Measurements from ENCODE around the gene DGKB. TPM values are rescaled to one million over a fixed set of nuclear protein-coding genes. Genes with fewer than 3 reads are reported as not detected.

The DGKB gene
- polyA plus RNA-seq, 1 of the 3 experiments (the other 2 are of a cell fraction): 2.1 TPM

GRCh38 chr7:14821757-14822480 is 80.6 kb downstream of the DGKB start (continued):
- TF ChIP-seq NRF1 (IDR thresholded peaks at IDR 0.05; ENCODE audit: low read depth, low read length): no peak
- TF ChIP-seq CHD2 (IDR thresholded peaks at IDR 0.05; ENCODE audit: low read length, partially characterized antibody): no peak
- no peak for TF ChIP-seq SIN3A (IDR thresholded peaks at IDR 0.05; ENCODE audit: borderline replicate concordance, low read depth, low read length)
- TF ChIP-seq, protein P1, sequence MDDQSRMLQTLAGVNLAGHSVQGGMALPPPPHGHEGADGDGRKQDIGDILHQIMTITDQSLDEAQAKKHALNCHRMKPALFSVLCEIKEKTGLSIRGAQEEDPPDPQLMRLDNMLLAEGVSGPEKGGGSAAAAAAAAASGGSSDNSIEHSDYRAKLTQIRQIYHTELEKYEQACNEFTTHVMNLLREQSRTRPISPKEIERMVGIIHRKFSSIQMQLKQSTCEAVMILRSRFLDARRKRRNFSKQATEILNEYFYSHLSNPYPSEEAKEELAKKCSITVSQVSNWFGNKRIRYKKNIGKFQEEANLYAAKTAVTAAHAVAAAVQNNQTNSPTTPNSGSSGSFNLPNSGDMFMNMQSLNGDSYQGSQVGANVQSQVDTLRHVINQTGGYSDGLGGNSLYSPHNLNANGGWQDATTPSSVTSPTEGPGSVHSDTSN (IDR thresholded peaks at IDR 0.05): peak; percentile 66
- TF ChIP-seq EZH2phosphoT487 (IDR thresholded peaks at IDR 0.05; ENCODE audit: borderline replicate concordance, low read depth): no peak
- no peak for TF ChIP-seq TAF1 (IDR thresholded peaks at IDR 0.05; ENCODE audit: borderline replicate concordance, low read depth, low read length)
- TF ChIP-seq USF1 (IDR thresholded peaks at IDR 0.05; ENCODE audit: borderline replicate concordance, low read depth): no peak
- peak; percentile 87 for TF ChIP-seq FOSL2 (IDR thresholded peaks at IDR 0.05; ENCODE audit: borderline replicate concordance, low read depth)
- no peak for TF ChIP-seq ELF1 (IDR thresholded peaks at IDR 0.05)

DNA sequence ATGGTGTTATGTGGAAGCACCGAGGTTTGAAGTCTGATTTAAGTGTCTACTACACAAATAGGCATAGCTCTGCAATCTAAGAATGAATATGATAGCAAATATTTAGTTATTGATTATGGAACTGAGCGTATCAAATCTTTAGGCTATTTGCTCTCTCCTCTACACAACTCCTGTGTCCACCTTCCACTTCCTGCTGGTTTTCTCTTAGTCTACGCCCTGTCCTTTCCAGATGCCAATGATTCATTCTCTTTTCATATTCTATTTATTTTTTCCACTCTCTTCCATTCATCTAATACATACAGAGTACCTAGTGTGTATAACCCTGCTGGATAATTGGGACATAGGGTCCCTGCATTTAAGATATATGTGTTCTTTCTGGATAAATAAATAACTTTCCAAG is 83.7 kb downstream of the DGKB start:
- no peak for DNase-seq
- H3K9me2 ChIP-seq: 0 out of 2 replicates have a peak, but pooled peaks cover 3% of the 10 kb centered on the region
- CTCF ChIA-PET: no interaction called here
- POLR2A ChIA-PET: no interaction called here
- H2AFZ ChIP-seq (ENCODE audit: low read depth): no peak overlapping the region
- no peak overlapping the region for H3K27ac ChIP-seq (ENCODE audit: low read depth in 2 of 2, low read length in 1 of 2)
- no peaks in the 10 kb centered on the region for H3K79me2 ChIP-seq (ENCODE audit: insufficient read depth)
- no peaks in the 10 kb centered on the region for H3K9me3 ChIP-seq
- peaks cover 17% of the 10 kb centered on the region for H3F3A ChIP-seq (replicated peaks; ENCODE audit: insufficient read depth)
- H3K36me3 ChIP-seq (replicated peaks in 1 of 2; ENCODE audit: control insufficient read depth in 1 of 2, insufficient read depth in 2 of 2, low read length in 1 of 2): no peaks in the 10 kb centered on the region
- no peak overlapping the region for H3K4me3 ChIP-seq (ENCODE audit: low read depth in 2 of 2, low read length in 1 of 2)
- no peak overlapping the region for H3K4me2 ChIP-seq
- TF ChIP-seq, protein P1 (IDR thresholded peaks at IDR 0.05): no peak
- TF ChIP-seq FOXM1 (IDR thresholded peaks at IDR 0.05; ENCODE audit: low read depth) (no peak), GABPA (IDR thresholded peaks at IDR 0.05; ENCODE audit: low read depth) (no peak), MEF2A (IDR thresholded peaks at IDR 0.05; ENCODE audit: borderline replicate concordance, low read depth) (no peak), ELF1 (IDR thresholded peaks at IDR 0.05) (no peak), TEAD4 (IDR thresholded peaks at IDR 0.05; ENCODE audit: borderline replicate concordance, insufficient read depth) (no peak), MAX (IDR thresholded peaks at IDR 0.05; ENCODE audit: low read depth) (no peak)
- TF ChIP-seq, protein P2, sequence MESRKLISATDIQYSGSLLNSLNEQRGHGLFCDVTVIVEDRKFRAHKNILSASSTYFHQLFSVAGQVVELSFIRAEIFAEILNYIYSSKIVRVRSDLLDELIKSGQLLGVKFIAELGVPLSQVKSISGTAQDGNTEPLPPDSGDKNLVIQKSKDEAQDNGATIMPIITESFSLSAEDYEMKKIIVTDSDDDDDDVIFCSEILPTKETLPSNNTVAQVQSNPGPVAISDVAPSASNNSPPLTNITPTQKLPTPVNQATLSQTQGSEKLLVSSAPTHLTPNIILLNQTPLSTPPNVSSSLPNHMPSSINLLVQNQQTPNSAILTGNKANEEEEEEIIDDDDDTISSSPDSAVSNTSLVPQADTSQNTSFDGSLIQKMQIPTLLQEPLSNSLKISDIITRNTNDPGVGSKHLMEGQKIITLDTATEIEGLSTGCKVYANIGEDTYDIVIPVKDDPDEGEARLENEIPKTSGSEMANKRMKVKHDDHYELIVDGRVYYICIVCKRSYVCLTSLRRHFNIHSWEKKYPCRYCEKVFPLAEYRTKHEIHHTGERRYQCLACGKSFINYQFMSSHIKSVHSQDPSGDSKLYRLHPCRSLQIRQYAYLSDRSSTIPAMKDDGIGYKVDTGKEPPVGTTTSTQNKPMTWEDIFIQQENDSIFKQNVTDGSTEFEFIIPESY (IDR thresholded peaks at IDR 0.05; ENCODE audit: borderline replicate concordance, low read depth): no peak
- TF ChIP-seq, protein P3, sequence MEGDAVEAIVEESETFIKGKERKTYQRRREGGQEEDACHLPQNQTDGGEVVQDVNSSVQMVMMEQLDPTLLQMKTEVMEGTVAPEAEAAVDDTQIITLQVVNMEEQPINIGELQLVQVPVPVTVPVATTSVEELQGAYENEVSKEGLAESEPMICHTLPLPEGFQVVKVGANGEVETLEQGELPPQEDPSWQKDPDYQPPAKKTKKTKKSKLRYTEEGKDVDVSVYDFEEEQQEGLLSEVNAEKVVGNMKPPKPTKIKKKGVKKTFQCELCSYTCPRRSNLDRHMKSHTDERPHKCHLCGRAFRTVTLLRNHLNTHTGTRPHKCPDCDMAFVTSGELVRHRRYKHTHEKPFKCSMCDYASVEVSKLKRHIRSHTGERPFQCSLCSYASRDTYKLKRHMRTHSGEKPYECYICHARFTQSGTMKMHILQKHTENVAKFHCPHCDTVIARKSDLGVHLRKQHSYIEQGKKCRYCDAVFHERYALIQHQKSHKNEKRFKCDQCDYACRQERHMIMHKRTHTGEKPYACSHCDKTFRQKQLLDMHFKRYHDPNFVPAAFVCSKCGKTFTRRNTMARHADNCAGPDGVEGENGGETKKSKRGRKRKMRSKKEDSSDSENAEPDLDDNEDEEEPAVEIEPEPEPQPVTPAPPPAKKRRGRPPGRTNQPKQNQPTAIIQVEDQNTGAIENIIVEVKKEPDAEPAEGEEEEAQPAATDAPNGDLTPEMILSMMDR (IDR thresholded peaks at IDR 0.05): no peak
- H4K20me1 ChIP-seq (ENCODE audit: insufficient read depth): no peaks in the 10 kb centered on the region
- H3K27me3 ChIP-seq (ENCODE audit: insufficient read depth): no peaks in the 10 kb centered on the region
- peaks cover 7 to 12% of the 10 kb centered on the region in 2 experiments; a peak in 3 of 4 replicates for H3K4me1 ChIP-seq (ENCODE audit: control insufficient read depth in 1 of 2, insufficient read depth in 2 of 2, low read depth in 1 of 2, low read length in 1 of 2)
- WGBS (ENCODE audit: low lambda C conversion rate): 84% methylated on average over 3 of the region's 3 CpGs
- no peak overlapping the region for H3K9ac ChIP-seq

Measured in SK-N-SH (cell line).